OCI-LY1 (cell line): ENCODE data around the gene MTMR1.

Experiments used
- CTCF ChIP-seq: fragments of 200-600 bp; sonication (generic), shearing (Covaris generic); IDR thresholded peaks from 2 replicates; pipeline ENCODE4 v1.5.1; 2017; ENCODE audit warnings: mild to moderate bottlenecking, antibody characterized with exemption, low read length, moderate library complexity, mixed read lengths
- EZH2 ChIP-seq: fragments of 200-600 bp; sonication (generic), shearing (Covaris generic); IDR thresholded peaks from 2 replicates; pipeline ENCODE4 v1.8.0; 2017; ENCODE audit warnings: borderline replicate concordance, mixed run types, mild to moderate bottlenecking, antibody characterized with exemption, low read length, moderate library complexity, mixed read lengths

DNA sequence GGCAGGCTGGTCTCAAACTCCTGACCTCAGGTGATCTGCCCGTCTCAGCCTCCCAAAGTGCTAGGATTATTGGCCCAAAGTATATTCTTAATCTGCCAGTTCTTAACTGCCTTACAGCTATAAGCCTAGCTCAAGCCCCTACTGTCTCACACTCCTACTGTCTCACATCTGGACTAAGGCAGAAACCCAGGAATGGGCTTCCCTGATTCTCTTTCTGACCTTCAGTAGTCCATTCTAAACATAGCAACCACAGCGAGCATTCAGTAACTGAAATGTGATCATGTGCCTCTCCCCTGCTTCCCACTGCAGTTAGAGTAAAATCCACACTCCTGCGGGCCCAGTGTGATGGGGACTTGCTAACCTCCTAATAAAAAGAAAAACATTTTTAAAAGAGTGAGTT lies 58.9 kb downstream of the MTMR1 start:
- TF ChIP-seq EZH2 = no peak
- TF ChIP-seq CTCF = no peak
